Loucy (cell line): ENCODE measurements around the gene CAMTA1.

Experiments
- H2AFZ ChIP-seq: fragments of 200-600 bp; sonication (generic); 2 replicates; pipeline ENCODE4 v1.6.0; 2016; ENCODE audit warnings: antibody characterized with exemption, mild to moderate bottlenecking, low read length, moderate library complexity
- H3F3A ChIP-seq: fragments of 200-600 bp; 2 replicates; pipeline ENCODE4 v1.6.0; 2016; ENCODE audit warnings: antibody characterized with exemption, low read depth, mild to moderate bottlenecking
- H3K27me3 ChIP-seq: fragments of 200-600 bp; sonication (generic); 2 replicates; pipeline ENCODE4 v1.6.1; 2014; ENCODE audit warnings: low read length, mild to moderate bottlenecking; ENCODE audit not compliant: insufficient read depth, poor library complexity, severe bottlenecking
- H3K36me3 ChIP-seq: fragments of 200-600 bp; sonication (generic); 2 replicates; pipeline ENCODE4 v1.6.1; 2016; ENCODE audit warnings: low read length; ENCODE audit not compliant: insufficient read depth
- H3K4me1 ChIP-seq: fragments of 200-600 bp; sonication (generic); 2 replicates; pipeline ENCODE4 v1.5.1; 2014; ENCODE audit warnings: low read length, mild to moderate bottlenecking; ENCODE audit not compliant: insufficient read depth, poor library complexity, severe bottlenecking
- H3K4me2 ChIP-seq: fragments of 200-600 bp; sonication (generic); 2 replicates; pipeline ENCODE4 v1.6.0; 2014; ENCODE audit warnings: antibody characterized with exemption, low read length, low read depth, mild to moderate bottlenecking; ENCODE audit not compliant: poor library complexity, severe bottlenecking
- H3K4me3 ChIP-seq: fragments of 200-600 bp; sonication (generic); 2 replicates; pipeline ENCODE4 v1.5.1; 2014; ENCODE audit warnings: low read length, mild to moderate bottlenecking, mixed read lengths; ENCODE audit not compliant: poor library complexity, severe bottlenecking
- H3K79me2 ChIP-seq: fragments of 200-600 bp; sonication (generic); 2 replicates; pipeline ENCODE4 v1.6.1; 2014; ENCODE audit warnings: low read length; ENCODE audit not compliant: insufficient read depth
- H3K9ac ChIP-seq: fragments of 200-600 bp; sonication (generic); 2 replicates; pipeline ENCODE4 v1.6.0; 2014; ENCODE audit warnings: mild to moderate bottlenecking, low read depth, low read length, moderate library complexity; ENCODE audit not compliant: poor library complexity, severe bottlenecking
- H3K9me2 ChIP-seq: fragments of 200-600 bp; sonication (generic); replicated peaks from 2 replicates; pipeline ENCODE4 v1.6.1; 2016; ENCODE audit warnings: low read depth, low read length, mixed read lengths
- H3K9me3 ChIP-seq: fragments of 200-600 bp; sonication (generic); 2 replicates; pipeline ENCODE4 v1.6.1; 2014; ENCODE audit warnings: mild to moderate bottlenecking, antibody characterized with exemption, low read length, low read depth; ENCODE audit not compliant: insufficient read depth
- H4K20me1 ChIP-seq: fragments of 200-600 bp; sonication (generic); 2 replicates; pipeline ENCODE4 v1.6.0; 2014; ENCODE audit warnings: antibody characterized with exemption, low read length, mild to moderate bottlenecking; ENCODE audit not compliant: insufficient read depth, poor library complexity, severe bottlenecking
- CTCF ChIP-seq: fragments of 200-600 bp; sonication (generic); conservative IDR thresholded peaks from 2 replicates; pipeline ENCODE4 v1.5.1; 2014; ENCODE audit warnings: mild to moderate bottlenecking, antibody characterized with exemption, low read length
- EZH2phosphoT487 ChIP-seq: fragments of 200-600 bp; IDR thresholded peaks from 2 replicates; pipeline ENCODE4 v1.6.1; 2018; ENCODE audit warnings: antibody characterized with exemption, mild to moderate bottlenecking, moderate library complexity, borderline replicate concordance

CAMTA1 gene

DNA sequence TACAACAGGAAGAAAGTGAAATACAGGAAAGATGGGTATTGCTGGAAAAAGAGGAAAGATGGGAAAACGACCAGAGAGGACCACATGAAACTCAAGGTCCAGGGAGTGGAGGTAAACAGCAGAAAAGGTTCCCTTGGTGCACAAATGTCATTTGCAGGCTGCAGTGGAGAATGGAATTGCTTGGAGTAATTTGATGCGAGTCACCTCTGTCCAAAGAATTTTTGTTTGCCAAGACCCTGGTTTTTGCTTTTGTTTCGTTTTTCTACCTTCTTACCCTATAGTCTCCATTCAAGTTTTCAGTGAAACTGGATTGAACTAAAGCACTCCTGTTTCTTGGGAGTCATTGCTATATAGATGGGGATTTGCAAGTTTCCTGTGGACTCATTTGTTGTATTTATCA lies 464.3 kb downstream of the CAMTA1 start:
- Histone ChIP-seq H3K4me2 (no peak overlapping the region), H4K20me1 (no peaks in the 10 kb centered on the region), H3K36me3 (no peaks in the 10 kb centered on the region), H3K79me2 (no peaks in the 10 kb centered on the region), H2AFZ (no peak overlapping the region), H3K4me1 (no peaks in the 10 kb centered on the region), H3K9ac (no peak overlapping the region), H3F3A (no peaks in the 10 kb centered on the region), H3K4me3 (no peak overlapping the region), H3K9me3 (no peaks in the 10 kb centered on the region), H3K27me3 (no peaks in the 10 kb centered on the region), H3K9me2 (no peaks in the 10 kb centered on the region)
- TF ChIP-seq CTCF (no peak), EZH2phosphoT487 (no peak)

DNA sequence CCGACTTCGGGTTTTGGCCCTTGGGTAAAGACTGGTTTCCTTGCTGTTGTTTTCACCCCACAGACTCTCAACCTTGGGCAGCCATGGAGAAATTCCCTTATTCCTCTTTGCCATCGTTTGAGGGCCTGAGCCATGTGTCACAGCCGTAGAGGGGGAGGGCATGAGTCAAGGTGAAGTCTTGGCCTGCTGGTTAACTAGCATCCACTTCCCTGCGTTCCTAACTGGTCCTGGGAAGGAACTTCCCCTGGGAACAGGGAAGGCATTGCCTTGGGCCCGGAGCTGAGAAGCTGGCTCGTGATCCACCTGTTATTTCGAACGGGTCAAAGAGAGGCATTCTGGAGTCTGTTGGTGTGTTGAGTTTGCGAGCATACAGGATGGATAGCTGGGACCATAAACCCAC lies 464.9 kb downstream of the CAMTA1 start:
- Histone ChIP-seq H2AFZ (no peak overlapping the region), H3K4me2 (no peak overlapping the region), H3K4me1 (no peaks in the 10 kb centered on the region), H3K9me2 (no peaks in the 10 kb centered on the region), H4K20me1 (no peaks in the 10 kb centered on the region), H3K9ac (no peak overlapping the region), H3K4me3 (no peak overlapping the region), H3K9me3 (no peaks in the 10 kb centered on the region), H3F3A (no peaks in the 10 kb centered on the region), H3K36me3 (no peaks in the 10 kb centered on the region), H3K79me2 (no peaks in the 10 kb centered on the region), H3K27me3 (no peaks in the 10 kb centered on the region)
- TF ChIP-seq EZH2phosphoT487 (no peak), CTCF (no peak)

GRCh38 chr1:7250597-7251453 lies 465.6 kb downstream of the CAMTA1 start:
- Histone ChIP-seq H3K36me3 (no peaks in the 10 kb centered on the region), H3K9me2 (no peaks in the 10 kb centered on the region), H3K9me3 (no peaks in the 10 kb centered on the region), H3K4me2 (no peak overlapping the region), H3F3A (no peaks in the 10 kb centered on the region), H3K9ac (no peak overlapping the region), H2AFZ (no peak overlapping the region), H4K20me1 (no peaks in the 10 kb centered on the region), H3K4me3 (no peak overlapping the region), H3K4me1 (no peaks in the 10 kb centered on the region), H3K27me3 (no peaks in the 10 kb centered on the region), H3K79me2 (no peaks in the 10 kb centered on the region)
- no peak for TF ChIP-seq EZH2phosphoT487
- no peak for TF ChIP-seq CTCF
